Keratinocyte (primary cell): ENCODE measurements around the gene TMEM144. TPM values are rescaled to one million over a fixed set of nuclear protein-coding genes. Genes with fewer than 3 reads are reported as not detected.

ENCODE experiments used
- DNase-seq: peaks from one replicate; pipeline ENCODE4 v3.0.0-alpha.2; 2011; ENCODE audit warnings: low read depth, missing footprints, low spot score
- FAIRE-seq: peaks from 2 replicates; lab custom pipeline; 2011; peaks lifted over from hg19 to GRCh38; lab: Jason Lieb, UNC
- H2AFZ ChIP-seq: 2 replicates; pipeline ENCODE4 v1.6.0; 2012; ENCODE audit warnings: low read length, control low read depth, inconsistent platforms; ENCODE audit not compliant: control insufficient read depth
- H3K27ac ChIP-seq: 2 replicates; pipeline ENCODE4 v1.5.1; 2011; ENCODE audit warnings: low read length; ENCODE audit not compliant: control insufficient read depth, insufficient read depth
- H3K27me3 ChIP-seq: 3 replicates; pipeline ENCODE4 v1.6.0; 2011; ENCODE audit warnings: low read length; ENCODE audit not compliant: control insufficient read depth, insufficient read depth; ENCODE audit errors: extremely low read depth
- H3K36me3 ChIP-seq, 2 experiments: 2 replicates in 1 of 2; 3 replicates in 1 of 2; pipeline ENCODE4 v1.5.1; 2011; ENCODE audit warnings: low read length in 2 of 2, mild to moderate bottlenecking in 1 of 2; ENCODE audit not compliant: control insufficient read depth in 2 of 2, insufficient read depth in 2 of 2; ENCODE audit errors: extremely low read depth in 1 of 2
- H3K4me1 ChIP-seq: 3 replicates; pipeline ENCODE4 v1.5.1; 2011; ENCODE audit warnings: low read length; ENCODE audit not compliant: control insufficient read depth, insufficient read depth; ENCODE audit errors: extremely low read depth
- H3K4me2 ChIP-seq: 3 replicates; pipeline ENCODE4 v1.6.0; 2011; ENCODE audit warnings: low read depth, low read length; ENCODE audit not compliant: control insufficient read depth, insufficient read depth; ENCODE audit errors: extremely low read depth
- H3K4me3 ChIP-seq, 3 experiments: fragments of 200-600 bp in 1 of 3; sonication (generic) in 1 of 3; 2 replicates in 2 of 3; 3 replicates in 1 of 3; pipeline ENCODE4 v1.5.1; 2011 to 2016; ENCODE audit warnings: low read length in 3 of 3, mild to moderate bottlenecking in 3 of 3, control low read depth in 2 of 3, inconsistent platforms in 1 of 3, low read depth in 1 of 3, mixed read lengths in 1 of 3, mixed run types in 1 of 3, moderate library complexity in 1 of 3; ENCODE audit not compliant: control insufficient read depth in 2 of 3, insufficient read depth in 2 of 3; ENCODE audit errors: extremely low read depth in 1 of 3
- H3K79me2 ChIP-seq: 2 replicates; pipeline ENCODE4 v1.6.0; 2012; ENCODE audit warnings: low read length; ENCODE audit not compliant: control insufficient read depth, insufficient read depth
- H3K9ac ChIP-seq: 3 replicates; pipeline ENCODE4 v1.6.0; 2011; ENCODE audit warnings: low read length; ENCODE audit not compliant: control insufficient read depth, insufficient read depth; ENCODE audit errors: extremely low read depth
- H3K9me1 ChIP-seq: 3 replicates; pipeline ENCODE4 v1.6.0; 2011; ENCODE audit warnings: low read length; ENCODE audit not compliant: control insufficient read depth, insufficient read depth; ENCODE audit errors: extremely low read depth
- H3K9me3 ChIP-seq: 2 replicates; pipeline ENCODE4 v1.5.1; 2012; ENCODE audit warnings: low read depth, low read length; ENCODE audit not compliant: control insufficient read depth
- H4K20me1 ChIP-seq: 3 replicates; pipeline ENCODE4 v1.6.0; 2011; ENCODE audit warnings: low read length; ENCODE audit not compliant: control insufficient read depth, insufficient read depth; ENCODE audit errors: extremely low read depth
- CTCF ChIP-seq, 3 experiments: IDR thresholded peaks in 1 of 3; conservative IDR thresholded peaks in 1 of 3; optimal IDR thresholded peaks in 1 of 3; 2 replicates in 2 of 3; 3 replicates in 1 of 3; pipeline versions ENCODE3 to v1.5.1; 2011; ENCODE audit warnings: low read length in 3 of 3, mild to moderate bottlenecking in 3 of 3, moderate library complexity in 2 of 3, control low read depth in 1 of 3, inconsistent platforms in 1 of 3; ENCODE audit not compliant: insufficient read depth in 2 of 3; ENCODE audit errors: extremely low read depth in 1 of 3
- EZH2 ChIP-seq: IDR thresholded peaks from one replicate; pipeline ENCODE4 v1.6.1; 2012; ENCODE audit warnings: inconsistent platforms, mild to moderate bottlenecking, low read length, moderate library complexity
- dilution Hi-C: fragments of 300-500 bp; cut with MboI; formaldehyde crosslinking; loops from one replicate; pipeline ENCODE4 v1.7.0; 2020; ENCODE audit warnings: low sequenced_read_pairs; ENCODE audit not compliant: extremely low pct_ligation_motif_present
- polyA plus RNA-seq, 5 experiments: library from polyadenylated mRNA; depleted of rRNA in 3 of 5; stranded (reverse) in 3 of 5; stranded (forward) in 1 of 5; unstranded in 1 of 5; fragments of >200 nt; gene quantifications; 1 replicate in 1 of 5; 2 replicates in 3 of 5; 3 replicates in 1 of 5; pipeline versions ENCODE4 v1.2.1 to v1.2.3, GENCODE V29; 2011 to 2012; ENCODE audit warnings: missing spikeins in 2 of 5, low read depth in 1 of 5, low replicate concordance in 1 of 5

TMEM144 gene
- polyA plus RNA-seq, 1 donor (not counting 4 experiments of a cell fraction or from before 2014, with no cell fraction given), result 3.3 TPM

GRCh38 chr4:158176776-158177175 is 33.5 kb upstream of the TMEM144 start:
- peaks cover 7% of the 10 kb centered on the region for H3K4me1 ChIP-seq
- no peak overlapping the region for H3K4me2 ChIP-seq
- no peaks in the 10 kb centered on the region for H3K36me3 ChIP-seq
- H3K9ac ChIP-seq, result no peak overlapping the region
- H3K4me3 ChIP-seq, result no peak overlapping the region
- H2AFZ ChIP-seq, result no peak overlapping the region
- H3K9me3 ChIP-seq, result no peaks in the 10 kb centered on the region
- no peaks in the 10 kb centered on the region for H3K9me1 ChIP-seq
- TF ChIP-seq CTCF (optimal IDR thresholded peaks at IDR 0.05 in 1 of 3, IDR thresholded peaks at IDR 0.05 in 1 of 3, conservative IDR thresholded peaks at IDR 0.05 in 1 of 3; ENCODE audit: extremely low read depth in 1 of 3, insufficient read depth in 2 of 3, low read length in 3 of 3) (no peak), EZH2 (no peak)
- FAIRE-seq, result no peak
- DNase-seq, result no peak
- no peaks in the 10 kb centered on the region for H3K79me2 ChIP-seq
- no peak overlapping the region for H3K27ac ChIP-seq
- dilution Hi-C loops, result loop anchor here (25.0 kb wide), 1 partner anchor 164 kb away; no protein-coding TSS in a partner anchor
- no peaks in the 10 kb centered on the region for H3K27me3 ChIP-seq
- H4K20me1 ChIP-seq, result no peaks in the 10 kb centered on the region

DNA sequence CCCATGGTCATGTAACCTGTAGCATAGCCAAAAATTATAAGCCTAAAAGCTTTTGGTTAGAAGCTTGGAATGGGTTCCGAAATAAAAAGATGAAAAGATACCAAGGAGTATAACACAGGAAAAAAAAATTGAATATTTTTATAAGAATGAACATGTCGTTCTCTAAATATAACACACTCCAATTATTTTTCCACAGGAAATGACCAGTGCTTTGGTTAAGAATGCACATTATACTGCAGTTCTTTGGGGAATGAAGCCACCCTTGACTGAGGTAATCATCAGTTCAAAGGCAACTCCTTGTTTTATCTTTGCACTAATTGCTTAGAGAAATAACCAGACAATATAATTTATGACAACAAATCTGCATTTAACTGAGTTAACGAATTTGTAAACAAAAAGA is 30.8 kb upstream of the TMEM144 start:
- Histone ChIP-seq H4K20me1 (no peaks in the 10 kb centered on the region), H3K9me1 (no peaks in the 10 kb centered on the region), H3K4me1 (no peaks in the 10 kb centered on the region), H3K4me2 (no peak overlapping the region), H3K27me3 (no peaks in the 10 kb centered on the region), H3K4me3 (no peak overlapping the region), H3K9me3 (no peaks in the 10 kb centered on the region), H3K27ac (no peak overlapping the region), H3K9ac (no peak overlapping the region), H2AFZ (no peak overlapping the region), H3K79me2 (no peaks in the 10 kb centered on the region), H3K36me3 (no peaks in the 10 kb centered on the region)
- DNase-seq (no peak), FAIRE-seq (no peak)
- dilution Hi-C loops, result loop anchor here (25.0 kb wide), 1 partner anchor 167 kb away; no protein-coding TSS in a partner anchor
- no peak for TF ChIP-seq EZH2
- no peak for TF ChIP-seq CTCF (optimal IDR thresholded peaks at IDR 0.05 in 1 of 3, IDR thresholded peaks at IDR 0.05 in 1 of 3, conservative IDR thresholded peaks at IDR 0.05 in 1 of 3; ENCODE audit: extremely low read depth in 1 of 3, insufficient read depth in 2 of 3, low read length in 3 of 3)
